Sciatic nerve (tissue), 2 donors: ENCODE data around the gene HOMER3. TPM values are rescaled to one million over a fixed set of nuclear protein-coding genes. Genes with fewer than 3 reads are reported as not detected.
"Not testable (repeated sequence)": the region's sequence is repeated elsewhere in the genome, so short reads cannot be mapped to it uniquely, and the experiment has no call there.

Source experiments
- ATAC-seq: fragments of 200-7000 bp; cut with Tn5 transposase; one replicate; pipeline ENCODE4 v1.9.1; 2020; ENCODE audit warnings: mild to moderate bottlenecking, moderate library complexity
- DNase-seq: peaks from one replicate; pipeline ENCODE4 v3.0.0-alpha.2; 2020; ENCODE audit warnings: low spot score
- intact Hi-C: fragments of 100-400 bp; cut with DNase I; formaldehyde crosslinking; loops from one replicate; pipeline ENCODE4 v1.14.2; 2022
- total RNA-seq: library from RNA; stranded (reverse); fragmentation: NEBNext Ultra II Directional; extraction: Animal tissue kit (Norgen Biotek cat#: 25700); gene quantifications from one replicate; pipeline ENCODE4 v1.2.1, GENCODE V29; 2021
- donor health status: DM: no; HTN: no; CAD: no.
- donor health status: DM: no; HTN: no; CAD: no.

HOMER3 gene
- total RNA-seq, 1 donor from 2014 or later = 23.1 TPM

DNA sequence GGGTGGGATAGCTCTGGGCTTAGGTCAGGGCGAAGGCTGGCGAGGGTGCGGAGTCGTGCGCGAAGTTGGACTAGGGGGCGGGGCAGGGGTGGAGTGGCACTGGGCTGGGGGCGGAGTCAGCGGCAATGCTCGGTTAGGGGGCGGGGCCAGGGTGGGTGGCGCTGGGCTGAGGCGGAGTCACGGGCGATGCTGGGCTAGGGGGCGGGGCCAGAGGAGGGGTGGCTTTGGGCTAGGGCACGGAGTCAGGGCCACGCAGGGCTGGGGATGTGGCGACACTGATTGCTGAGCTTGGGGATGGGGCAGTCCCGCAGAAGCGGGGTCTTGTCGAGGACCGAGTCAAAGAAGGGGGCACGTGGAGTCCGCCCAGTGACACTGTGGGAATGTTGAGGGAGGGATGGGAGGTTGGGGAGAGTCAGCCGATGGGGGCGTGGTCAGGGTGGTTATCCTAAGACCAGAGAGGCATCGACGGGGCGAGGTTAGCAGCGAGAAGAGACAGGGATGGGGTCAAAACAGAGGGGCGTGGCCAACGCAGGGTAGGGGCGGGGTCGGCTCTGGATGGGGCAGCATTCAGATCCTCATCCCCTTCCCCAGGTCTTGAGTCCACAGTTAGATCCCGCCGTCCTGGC is 8.7 kb downstream of the HOMER3 start:
- peak; percentile 94 for ATAC-seq
- DNase-seq = peak; percentile 94
- intact Hi-C loops = no loop called here

DNA sequence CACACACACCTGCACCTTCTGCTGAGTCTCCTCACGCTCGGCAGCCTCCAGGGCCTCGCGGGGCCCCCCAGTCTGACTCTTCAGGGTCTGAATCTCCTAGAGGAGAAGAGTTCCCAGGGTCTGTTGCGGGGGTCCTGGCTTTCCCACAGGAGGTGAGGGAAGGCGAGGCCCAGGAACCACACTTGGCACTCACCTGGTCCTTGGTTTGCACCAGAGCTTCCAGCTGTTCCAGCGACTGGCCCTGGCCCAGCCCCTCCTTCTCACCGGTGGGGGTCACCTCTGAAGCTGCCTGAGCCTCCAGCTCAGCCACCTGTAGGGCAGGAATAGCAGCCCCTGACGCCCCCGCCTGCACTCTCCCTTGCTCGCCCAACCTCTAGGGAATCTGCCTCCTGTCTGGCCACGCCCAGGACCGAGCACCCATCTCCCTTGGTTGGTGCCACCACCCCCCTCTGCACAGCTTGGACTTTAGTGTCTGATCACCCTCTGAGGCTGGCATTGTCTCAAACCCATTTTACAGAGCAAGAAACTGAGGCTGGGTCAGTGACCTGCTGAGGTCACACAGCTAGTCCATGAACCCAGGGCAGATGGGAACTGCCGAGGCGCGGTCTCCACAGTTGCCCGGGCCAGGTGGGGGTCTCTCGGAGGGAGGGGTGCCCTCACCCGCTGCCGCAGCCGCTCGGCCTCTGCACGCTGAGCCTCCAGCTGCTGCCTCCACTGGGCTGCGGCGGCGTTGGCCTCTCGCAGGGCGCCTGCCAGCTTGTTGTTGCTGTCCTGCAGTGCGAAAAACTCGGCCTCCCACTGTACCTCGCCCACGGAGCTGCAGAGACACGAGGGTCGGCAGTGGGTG is 9.5 kb downstream of the HOMER3 start:
- DNase-seq (no peak), ATAC-seq (no peak)
- intact Hi-C loops = no loop called here

DNA sequence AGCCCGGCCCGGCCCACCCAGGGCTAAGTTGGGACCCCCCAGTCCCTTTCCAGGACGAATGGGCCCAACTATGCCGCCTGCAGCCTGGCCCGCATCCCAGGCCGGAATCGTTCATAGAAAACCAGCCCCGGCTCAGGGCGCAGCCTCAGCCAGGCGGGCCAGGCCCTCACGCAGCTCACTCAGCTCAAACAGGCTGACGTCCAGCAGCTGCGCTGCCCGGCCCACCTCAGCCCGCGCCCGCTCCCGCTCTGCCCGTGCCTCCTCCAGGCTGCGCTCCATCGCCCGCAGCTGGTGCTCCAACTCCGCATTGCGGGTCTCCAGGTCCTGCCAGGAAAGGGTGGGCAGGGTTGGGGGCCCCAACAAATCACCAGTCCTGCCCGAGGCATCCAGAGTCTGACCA is 11.7 kb downstream of the HOMER3 start:
- intact Hi-C loops = no loop called here

DNA sequence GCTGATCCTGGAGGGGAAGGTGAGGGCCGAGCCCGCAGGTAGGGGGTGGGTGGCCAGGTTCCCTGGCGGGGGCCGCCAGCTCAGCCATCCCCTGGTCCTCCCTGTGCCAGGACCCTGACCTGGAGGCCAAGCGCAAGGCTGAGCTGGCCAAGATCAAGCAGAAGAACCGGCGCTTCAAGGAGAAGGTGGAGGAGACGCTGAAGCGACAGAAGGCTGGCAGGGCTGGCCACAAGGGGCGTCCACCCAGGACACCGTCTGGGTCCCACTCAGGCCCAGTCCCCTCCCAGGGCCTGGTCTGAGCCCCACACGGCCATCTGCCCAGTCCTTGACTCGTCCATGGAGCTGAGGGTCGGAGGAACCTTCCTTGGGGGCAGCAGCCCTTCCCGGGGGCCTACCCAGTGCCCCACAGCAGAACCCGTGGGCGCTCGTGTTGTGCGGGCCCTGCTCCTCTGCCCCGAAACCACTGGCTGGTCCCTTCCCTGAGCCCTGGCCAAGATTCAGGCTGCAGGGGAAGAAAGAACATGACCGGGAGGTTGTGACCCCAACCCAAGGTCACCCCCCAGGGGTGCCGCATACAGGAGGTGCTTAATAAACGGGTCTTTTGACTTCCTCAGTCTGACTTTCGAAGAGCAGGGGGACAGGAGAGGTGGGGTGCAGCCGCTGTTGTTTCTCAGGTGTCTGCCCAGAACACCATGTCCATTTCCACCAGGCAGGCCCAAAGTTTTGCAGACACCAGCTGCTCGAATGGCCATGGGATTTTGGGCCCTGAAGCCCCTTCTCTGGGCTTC is 12.8 kb downstream of the HOMER3 start:
- DNase-seq (no peak), ATAC-seq (no peak)
- intact Hi-C loops = no loop called here

More for the DNA sequence above, 11.7 kb downstream of the HOMER3 start:
- no peak for ATAC-seq
- no peak for DNase-seq

DNA sequence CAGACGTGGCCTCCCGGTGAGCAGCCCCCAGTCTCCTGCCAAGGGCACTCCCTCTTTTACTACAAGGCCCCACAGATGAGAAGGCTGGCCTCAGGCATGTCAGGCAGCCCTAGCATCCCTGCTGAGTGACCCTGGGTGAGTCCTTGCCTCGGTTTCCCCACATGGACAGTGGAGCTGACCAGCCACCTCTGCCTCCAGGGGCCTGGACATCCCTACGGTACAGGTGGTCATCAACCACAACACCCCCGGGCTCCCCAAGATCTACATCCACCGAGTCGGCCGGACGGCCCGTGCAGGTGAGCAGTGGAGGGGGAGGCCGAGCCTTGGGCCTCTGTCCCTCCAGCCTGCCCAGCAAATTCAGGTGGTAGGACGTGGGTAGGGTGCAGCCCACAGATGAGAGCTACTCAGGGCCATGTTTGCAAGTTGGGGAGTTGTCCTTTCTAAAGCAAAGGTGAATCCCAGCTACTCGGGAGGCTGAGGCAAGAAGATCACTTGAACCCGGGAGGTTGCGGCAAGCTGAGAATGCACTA is 16.3 kb downstream of the HOMER3 start:
- no peak for DNase-seq
- ATAC-seq = no peak
- intact Hi-C loops = no loop called here

DNA sequence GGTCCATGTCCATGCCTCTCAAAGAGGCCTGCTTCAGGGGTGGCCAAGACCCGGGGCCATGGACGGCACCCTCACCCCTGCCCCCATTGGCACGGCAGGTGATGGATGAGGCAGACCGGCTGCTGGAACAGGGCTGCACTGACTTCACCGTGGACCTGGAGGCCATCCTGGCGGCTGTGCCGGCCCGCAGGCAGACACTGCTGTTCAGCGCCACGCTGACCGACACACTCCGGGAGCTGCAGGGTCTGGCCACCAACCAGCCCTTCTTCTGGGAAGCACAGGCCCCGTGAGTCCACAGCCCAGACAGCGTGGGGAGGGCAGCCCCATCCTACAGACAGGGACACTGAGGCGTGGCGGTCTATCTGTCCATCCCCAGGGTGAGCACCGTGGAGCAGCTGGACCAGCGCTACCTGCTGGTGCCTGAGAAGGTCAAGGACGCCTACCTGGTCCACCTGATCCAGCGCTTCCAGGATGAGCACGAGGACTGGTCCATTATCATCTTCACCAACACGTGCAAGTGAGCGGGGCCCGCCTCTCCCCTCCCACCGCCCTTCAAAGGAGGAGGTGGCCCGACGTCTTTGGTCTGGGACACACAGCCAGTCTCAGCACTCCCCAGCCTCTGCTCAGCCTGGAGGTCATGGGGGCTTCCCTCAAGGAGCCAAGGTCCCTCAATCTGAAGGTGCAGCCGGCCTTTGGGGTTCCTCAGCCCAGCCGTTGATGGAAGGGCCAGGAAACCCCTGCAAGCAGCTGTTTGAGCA is 18.6 kb downstream of the HOMER3 start:
- ATAC-seq (no peak), DNase-seq (no peak)
- intact Hi-C loops = no loop called here

DNA sequence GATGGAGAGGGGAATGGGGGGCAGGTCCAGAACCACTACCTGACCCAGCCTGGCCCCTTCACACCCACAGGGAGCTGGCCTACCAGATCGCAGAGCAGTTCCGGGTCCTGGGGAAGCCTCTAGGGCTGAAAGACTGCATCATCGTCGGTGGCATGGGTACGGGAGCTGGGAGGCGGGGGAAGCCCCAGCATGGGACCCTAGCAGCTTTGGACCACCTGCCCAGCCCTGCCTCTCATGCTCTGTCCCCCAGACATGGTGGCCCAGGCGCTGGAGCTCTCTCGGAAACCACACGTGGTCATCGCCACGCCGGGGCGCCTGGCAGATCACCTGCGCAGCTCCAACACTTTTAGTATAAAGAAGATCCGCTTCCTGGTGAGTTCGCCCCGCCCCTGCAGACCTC is 19.4 kb downstream of the HOMER3 start:
- ATAC-seq = no peak
- intact Hi-C loops = no loop called here
- no peak for DNase-seq

DNA sequence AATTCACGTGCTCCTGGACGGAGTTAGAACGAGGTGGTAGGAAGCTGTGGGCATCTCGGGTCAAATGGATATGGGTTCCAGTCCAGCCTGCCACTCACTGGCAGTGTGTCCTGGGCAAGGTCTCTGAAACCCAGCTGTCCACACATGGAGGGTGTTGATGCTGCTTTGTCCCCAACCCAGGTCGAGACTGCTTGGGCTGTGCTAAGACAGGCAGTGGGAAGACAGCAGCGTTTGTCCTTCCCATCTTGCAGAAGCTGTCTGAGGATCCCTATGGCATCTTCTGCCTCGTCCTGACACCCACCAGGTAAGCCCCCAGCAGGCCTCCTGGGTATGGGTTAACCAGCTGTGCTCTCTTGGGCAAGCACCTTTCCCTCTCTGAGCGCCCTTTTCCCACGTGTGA is 20.6 kb downstream of the HOMER3 start:
- intact Hi-C loops = no loop called here
- ATAC-seq (no peak), DNase-seq (no peak)

DNA sequence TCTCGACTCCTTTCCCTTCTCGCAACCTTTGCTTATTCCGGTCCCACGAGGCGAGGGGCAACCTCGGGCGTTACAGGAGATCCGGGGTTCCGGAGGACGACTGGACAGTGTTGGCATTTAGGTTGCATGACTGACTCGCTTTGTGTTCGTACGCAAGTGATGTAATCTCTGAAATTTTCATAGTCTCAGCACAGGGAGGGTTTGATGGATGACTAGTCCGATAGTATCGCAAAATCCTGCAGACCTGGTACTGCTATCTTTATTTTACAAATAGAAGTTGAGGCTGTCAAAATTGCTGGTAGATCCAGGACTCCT is 21.2 kb downstream of the HOMER3 start:
- ATAC-seq = no peak
- no peak for DNase-seq
- intact Hi-C loops = no loop called here

DNA sequence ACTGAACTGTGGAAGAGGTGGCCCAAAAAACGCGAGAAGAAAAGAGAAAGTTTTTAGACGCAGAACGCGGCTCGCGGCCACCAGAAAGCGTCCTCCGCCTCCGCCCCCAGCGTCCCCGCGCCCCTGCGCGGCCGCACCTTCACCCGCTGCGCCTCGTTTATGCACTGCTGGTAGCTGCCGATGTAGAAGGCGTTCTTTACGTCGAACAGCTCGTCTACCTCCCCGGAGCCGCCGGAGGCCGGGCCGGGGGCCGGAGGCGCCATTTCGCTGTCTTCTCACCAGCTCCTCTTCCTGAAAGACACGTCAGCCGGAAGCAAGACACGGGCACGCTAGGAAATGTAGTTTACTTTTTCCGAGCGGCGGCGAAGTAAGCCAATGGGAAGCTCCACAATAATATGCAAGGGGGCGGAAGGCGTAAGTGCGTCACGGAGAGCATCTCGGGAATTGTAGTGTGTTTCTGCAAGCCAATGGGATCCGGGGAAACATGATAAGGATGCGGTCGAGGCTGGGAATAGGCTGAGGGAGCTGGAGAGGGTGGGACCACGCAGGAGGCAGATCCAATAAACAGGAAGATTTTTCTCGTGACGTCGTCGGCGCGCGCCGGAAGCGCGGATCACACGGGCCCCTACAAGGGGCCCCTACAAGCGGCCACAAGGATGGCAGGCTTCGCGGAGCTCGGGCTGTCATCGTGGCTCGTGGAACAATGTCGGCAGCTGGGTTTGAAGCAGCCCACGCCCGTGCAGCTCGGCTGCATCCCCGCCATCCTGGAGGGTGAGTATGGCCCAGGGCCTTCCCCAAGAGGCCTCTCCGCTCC is 21.7 kb downstream of the HOMER3 start, which contains the start of the genes COPE and DDX49:
COPE (minus strand) TSS at position 302 of the 814 bp plus-strand sequence; CDS start at position 263, 39 bp downstream.
DDX49 (plus strand) TSS at position 630 of the 814 bp plus-strand sequence; CDS start at position 657, 27 bp downstream.
- DNase-seq (peak; percentile 98), ATAC-seq (peak; percentile 99)
- intact Hi-C loops = no loop called here

DNA sequence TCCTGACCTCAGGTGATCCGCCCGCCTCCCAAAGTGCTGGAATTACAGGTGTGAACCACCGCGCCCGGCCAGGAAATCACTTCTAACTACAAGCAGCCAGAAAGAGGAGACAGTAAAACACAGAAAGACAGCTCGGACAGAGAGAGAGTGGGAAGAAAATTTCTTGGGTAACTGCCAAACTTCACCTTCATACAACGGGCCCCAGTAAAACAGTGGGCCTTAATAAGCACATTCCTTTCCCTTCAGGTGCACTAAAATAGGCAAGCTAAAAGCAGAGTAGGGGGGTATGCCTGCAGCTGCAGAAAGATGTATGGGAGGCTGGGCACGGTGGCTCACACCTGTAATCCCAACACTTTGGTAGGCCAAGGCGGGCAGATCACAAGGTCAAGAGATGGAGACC is 23.4 kb downstream of the HOMER3 start:
- intact Hi-C loops, ATAC-seq, DNase-seq: not testable (repeated sequence)

DNA sequence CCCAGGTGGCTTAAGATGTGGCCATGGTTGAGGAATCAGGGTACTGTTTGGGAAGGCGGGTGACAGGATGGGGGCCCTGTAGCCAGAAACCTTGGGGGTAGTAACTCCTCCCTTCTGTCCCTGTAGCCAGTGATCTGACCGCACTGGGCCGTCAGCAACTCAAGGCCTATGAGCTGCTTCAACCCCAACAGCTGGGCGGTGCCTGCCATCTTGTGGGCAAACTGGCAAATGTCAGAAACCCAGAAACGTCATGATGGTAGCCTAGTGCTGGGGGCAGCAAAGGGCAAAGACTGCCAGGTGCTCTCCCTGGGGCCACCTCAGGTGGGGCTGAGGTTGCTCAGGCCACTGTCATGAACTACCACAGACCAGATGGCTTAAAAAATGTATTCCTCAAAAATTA is 25.4 kb downstream of the HOMER3 start:
- intact Hi-C loops = no loop called here
- ATAC-seq = no peak
- no peak for DNase-seq

DNA sequence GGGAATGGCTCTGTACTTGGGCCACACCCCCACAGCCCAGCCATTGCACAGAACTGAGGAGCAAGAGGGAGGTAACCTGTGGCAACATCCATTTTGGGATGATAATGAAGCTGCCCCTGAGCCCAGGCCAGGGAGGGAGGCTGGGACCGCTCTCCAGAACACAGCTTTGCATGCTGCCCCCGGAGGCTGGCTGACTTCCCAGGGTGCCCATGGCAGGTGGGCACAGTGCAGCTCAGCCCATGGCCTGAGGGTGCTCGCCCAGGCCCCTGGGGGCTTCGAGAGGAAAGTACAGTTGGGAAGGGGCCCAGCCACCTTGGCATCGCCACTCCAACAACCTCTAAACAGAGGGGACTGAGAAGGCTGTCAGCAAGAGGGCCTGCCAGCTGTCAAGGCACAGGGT is 27.6 kb downstream of the HOMER3 start:
- intact Hi-C loops = no loop called here
- DNase-seq = no peak
- ATAC-seq = no peak

DNA sequence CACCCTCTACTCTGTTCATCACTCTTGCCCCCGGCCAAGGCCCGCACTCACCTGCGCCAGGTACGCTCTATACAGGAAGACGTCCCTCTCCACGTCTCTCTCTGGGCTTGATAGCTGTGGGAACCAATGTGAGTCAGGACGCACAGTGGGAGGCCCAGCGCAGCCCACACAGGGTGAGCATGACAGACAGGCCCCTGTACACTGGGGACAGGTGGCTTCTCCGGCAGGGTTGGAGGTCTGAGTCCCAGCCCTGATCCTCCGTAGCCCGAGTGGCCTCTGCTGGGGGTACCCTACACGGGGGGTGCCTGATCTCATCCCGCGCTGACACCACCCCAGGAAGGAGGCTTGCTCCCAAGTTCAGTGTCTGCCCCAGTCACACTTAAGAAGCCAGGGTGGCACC is 28.1 kb downstream of the HOMER3 start:
- no peak for ATAC-seq
- intact Hi-C loops = no loop called here
- no peak for DNase-seq

DNA sequence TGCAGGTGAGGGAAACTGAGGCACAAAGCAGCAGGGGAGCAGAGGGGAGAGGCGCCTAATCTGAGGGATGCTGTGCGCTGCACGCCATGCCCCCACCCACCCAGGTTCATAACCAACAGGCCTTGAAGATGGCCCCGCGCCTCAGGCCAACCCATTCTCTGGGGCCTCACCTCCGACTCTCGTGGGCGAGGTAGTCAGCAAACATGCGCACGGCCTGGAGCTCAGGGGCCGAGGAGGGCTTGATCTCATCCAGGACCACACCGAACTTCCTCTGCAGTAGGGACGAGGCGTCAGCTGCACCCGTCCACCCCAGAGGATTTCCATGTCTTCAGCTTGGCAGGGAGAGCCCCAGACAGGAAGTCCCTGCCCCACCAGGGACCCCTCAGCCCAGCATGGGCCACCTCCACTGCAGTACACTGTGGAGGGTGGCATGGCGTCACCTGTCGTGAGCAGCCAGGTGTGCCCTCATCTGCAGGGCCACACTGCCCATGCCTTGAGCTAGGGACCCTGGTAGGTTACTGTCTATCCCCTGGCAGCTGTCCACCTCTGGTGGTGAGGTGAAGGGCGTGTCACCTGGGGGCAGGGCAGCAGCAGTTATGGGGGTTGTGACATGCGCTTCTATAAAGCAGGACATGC is 30.1 kb downstream of the HOMER3 start:
- no peak for ATAC-seq
- intact Hi-C loops = no loop called here
- DNase-seq = no peak

DNA sequence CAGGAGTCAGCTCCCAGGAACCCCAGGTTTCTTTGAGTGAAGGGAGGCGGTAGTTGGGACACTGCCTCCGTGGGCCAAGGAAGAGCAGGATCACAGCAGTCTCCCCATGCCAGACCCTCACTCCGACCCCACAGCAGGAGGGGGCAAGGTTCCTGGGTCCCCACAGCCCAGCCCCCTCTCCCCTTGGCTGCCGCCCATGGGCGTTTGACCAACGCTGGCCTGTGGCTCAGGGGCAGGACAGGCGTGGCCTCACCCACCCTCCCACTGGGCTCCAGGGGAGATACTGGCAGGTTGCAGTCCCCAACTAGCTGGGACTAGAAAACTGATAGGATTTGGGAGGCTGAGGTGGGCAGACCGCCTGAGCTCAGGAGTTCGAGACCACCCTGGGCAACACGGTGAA is 31.0 kb downstream of the HOMER3 start:
- intact Hi-C loops = no loop called here
- DNase-seq (no peak), ATAC-seq (no peak)

DNA sequence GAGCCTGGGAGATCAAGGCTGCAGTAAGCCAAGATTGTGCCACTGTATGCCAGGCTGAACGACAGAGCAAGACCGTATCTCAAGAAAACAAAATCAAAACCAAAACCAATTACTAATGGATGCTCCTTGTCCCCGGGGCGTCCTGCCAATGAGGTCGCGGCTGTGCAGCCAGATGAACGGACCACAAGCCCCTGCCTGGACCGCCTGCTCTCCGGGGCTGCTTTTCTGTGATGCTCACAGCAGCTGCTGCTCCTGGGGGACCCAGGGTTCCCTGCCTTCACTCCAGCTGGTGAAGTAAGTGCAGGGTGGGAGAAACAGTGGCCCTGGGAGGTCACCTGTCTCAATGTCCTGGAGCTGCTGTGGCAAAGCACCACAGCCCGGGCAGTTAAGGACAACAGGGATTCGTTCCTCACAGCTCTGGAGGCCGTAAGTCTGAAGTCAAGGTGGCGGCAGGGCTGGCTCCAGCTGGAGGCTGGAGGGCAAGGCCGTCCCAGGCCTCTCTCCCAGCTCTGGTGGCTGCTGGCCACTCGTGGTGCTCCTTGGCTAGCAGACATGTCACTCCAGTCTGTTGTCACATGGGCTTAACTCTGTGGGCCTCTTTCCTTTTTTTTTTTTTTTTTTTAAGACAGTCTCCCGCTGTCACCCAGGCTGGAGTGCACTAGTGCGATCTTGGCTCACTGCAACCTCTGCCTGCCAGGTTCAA is 31.9 kb downstream of the HOMER3 start:
- ATAC-seq = no peak
- no peak for DNase-seq
- intact Hi-C loops = loop anchor here (10.0 kb wide), 1 partner anchor 76 kb away; no protein-coding TSS in a partner anchor
